GM12801 (cell line): Measurements from ENCODE around the gene KLHL36.

Experiments used
- TF ChIP-seq, protein P1 (sequence below): IDR thresholded peaks from one replicate; pipeline ENCODE4 v1.5.1; 2011; ENCODE audit warnings: control low read depth; ENCODE audit not compliant: insufficient read length; ENCODE audit errors: extremely low read depth

KLHL36 gene

DNA sequence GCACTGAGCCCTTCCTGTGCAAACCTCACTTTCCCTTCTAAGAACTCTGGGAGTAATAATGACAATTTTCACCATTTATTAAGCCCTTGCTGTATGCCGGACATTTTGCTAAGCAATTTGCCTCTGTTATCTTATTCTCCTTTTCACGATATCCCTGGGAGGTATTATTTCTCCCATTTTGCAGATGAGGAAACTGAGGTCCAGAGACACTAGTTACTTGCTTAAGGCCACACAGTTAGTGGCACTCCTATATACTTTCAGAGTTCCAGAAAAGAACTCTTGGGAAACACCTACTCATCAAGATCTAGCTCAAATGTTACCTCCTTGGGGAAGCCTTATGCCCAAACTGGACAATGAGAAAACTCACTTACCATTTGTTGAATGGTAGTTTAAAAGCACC, 46.7 kb downstream of the KLHL36 start:
- TF ChIP-seq, protein P1, sequence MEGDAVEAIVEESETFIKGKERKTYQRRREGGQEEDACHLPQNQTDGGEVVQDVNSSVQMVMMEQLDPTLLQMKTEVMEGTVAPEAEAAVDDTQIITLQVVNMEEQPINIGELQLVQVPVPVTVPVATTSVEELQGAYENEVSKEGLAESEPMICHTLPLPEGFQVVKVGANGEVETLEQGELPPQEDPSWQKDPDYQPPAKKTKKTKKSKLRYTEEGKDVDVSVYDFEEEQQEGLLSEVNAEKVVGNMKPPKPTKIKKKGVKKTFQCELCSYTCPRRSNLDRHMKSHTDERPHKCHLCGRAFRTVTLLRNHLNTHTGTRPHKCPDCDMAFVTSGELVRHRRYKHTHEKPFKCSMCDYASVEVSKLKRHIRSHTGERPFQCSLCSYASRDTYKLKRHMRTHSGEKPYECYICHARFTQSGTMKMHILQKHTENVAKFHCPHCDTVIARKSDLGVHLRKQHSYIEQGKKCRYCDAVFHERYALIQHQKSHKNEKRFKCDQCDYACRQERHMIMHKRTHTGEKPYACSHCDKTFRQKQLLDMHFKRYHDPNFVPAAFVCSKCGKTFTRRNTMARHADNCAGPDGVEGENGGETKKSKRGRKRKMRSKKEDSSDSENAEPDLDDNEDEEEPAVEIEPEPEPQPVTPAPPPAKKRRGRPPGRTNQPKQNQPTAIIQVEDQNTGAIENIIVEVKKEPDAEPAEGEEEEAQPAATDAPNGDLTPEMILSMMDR: no peak

GRCh38 chr16:84699147-84699711, 50.9 kb downstream of the KLHL36 start:
- TF ChIP-seq, protein P1: no peak

GRCh38 chr16:84699712-84700445, 51.6 kb downstream of the KLHL36 start, which contains the start of gene USP10:
Gene USP10, plus strand, starts transcription at chr16:84700000. Its CDS starts 91 bp downstream, at chr16:84700091.
- TF ChIP-seq, protein P1: no peak

GRCh38 chr16:84700446-84701300, 52.4 kb downstream of the KLHL36 start:
- TF ChIP-seq, protein P1: no peak

DNA sequence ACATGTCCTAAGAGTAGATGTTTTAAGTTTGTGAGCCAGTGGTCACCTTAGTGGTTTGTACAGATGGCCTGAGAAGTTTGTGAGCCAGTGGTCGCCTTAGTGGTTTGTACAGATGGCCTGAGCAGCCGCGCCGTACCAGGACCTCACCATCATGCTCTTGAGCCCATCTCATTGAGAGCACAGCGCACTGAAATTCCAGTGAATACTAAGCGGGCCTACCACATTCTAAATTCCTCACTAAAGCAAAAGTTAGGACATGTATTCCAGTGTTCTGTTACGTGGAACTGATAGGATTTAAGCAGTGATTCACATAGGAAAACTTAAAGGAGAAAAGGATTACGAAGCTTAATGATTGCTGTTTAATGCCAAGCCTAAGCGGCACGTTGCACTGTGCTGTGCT, 55.4 kb downstream of the KLHL36 start:
- TF ChIP-seq, protein P1: no peak

DNA sequence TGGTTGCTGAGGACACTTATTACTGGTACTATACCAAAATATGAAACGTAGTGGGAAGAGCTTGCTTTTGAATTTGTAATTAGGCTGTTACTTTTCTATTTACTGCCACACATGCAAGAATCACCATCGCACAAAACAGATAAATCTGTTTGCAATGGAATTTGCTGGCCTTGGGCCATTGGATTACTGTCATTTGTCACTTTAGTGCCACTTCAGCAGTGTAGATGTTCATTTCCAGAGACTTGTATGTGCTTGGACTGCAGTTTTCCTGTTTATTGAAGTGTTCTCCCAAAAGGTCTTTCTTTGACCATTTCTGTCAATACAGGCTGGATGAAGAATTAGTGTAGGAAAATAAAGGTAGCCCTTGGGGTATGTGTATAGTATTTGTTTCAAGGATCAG, 55.9 kb downstream of the KLHL36 start:
- TF ChIP-seq, protein P1: no peak

DNA sequence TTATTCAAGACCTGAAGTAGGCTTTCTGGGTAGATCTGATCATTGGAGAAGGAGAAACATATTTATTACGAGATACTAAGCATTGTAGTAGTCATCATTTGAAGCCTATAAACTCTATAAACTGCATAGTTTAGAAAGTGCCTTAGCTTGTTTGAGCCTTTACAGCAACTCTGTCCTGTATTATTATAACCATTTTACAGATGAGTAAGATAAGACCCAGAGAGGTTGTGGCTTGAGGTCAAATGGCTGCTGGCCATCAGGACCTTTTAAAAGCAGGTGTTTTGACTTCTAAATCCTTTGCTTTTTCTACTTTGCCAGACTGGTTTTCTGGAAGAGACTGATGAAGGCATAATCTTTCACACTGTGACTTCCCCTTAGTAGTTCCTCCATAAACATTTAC, 58.5 kb downstream of the KLHL36 start:
- TF ChIP-seq, protein P1: no peak
